Measurements from ENCODE around the gene JPT1.

GRCh38 chr17:75129576-75129975 is 24.7 kb downstream of the JPT1 start:
- TF ChIP-seq CTCF (IDR thresholded peaks at IDR 0.05) (no peak), POLR2A (IDR thresholded peaks at IDR 0.05) (no peak)
